SK-MEL-5 (cell line): ENCODE results near the gene SPTLC3. TPM values are rescaled to one million over a fixed set of nuclear protein-coding genes. Genes with fewer than 3 reads are reported as not detected.
A peak's percentile ranks its signal among the peaks of the same experiment; 100 is the strongest.

Source experiments
- DNase-seq: peaks from one replicate; pipeline ENCODE4 v3.0.0-alpha.2; 2016; ENCODE audit warnings: low read depth, low spot score
- in situ Hi-C: cut with HindIII; loops from 2 replicates; pipeline ENCODE4 v1.10.0; 2016; ENCODE audit warnings: low sequenced_read_pairs, high pct_unique_total_duplicates, low pct_unique_long_range_greater_than_20kb
- polyA plus RNA-seq, 2 experiments: library from polyadenylated mRNA; depleted of rRNA; stranded (reverse); fragments of >200 nt; gene quantifications; 2 replicates each; pipeline ENCODE4 v1.2.3, GENCODE V29; 2015
- total RNA-seq: library from RNA; depleted of rRNA; stranded (reverse); fragments of >200 nt; shearing (Covaris generic); gene quantifications from 2 replicates; pipeline ENCODE4 v1.2.3, GENCODE V29; 2014; rRNA removed

The SPTLC3 gene
- 1.7 and 2.0 TPM in 2 replicates for total RNA-seq
- polyA plus RNA-seq (2015; cell fraction: cytosol; rRNA removed), result 0.18 and 0.47 TPM in 2 replicates
- 0.05 and 1.0 TPM in 2 replicates for polyA plus RNA-seq (2015; cell fraction: nucleus; rRNA removed)

- peak; percentile 45 for DNase-seq
- in situ Hi-C loops, result no loop called here
Measured at GRCh38 chr20:13008761-13009681, at the start of gene SPTLC3. Gene SPTLC3, plus strand, starts transcription at chr20:13008972. Its CDS starts 296 bp downstream, at chr20:13009268.

- in situ Hi-C loops, result no loop called here
- DNase-seq, result no peak
Measured at GRCh38 chr20:12961725-12962124, 47.0 kb upstream of the SPTLC3 start.

GRCh38 chr20:12962895-12963294 is 45.9 kb upstream of the SPTLC3 start:
- no peak for DNase-seq
- in situ Hi-C loops, result no loop called here

GRCh38 chr20:12963416-12963815 is 45.4 kb upstream of the SPTLC3 start:
- in situ Hi-C loops, result no loop called here
- DNase-seq, result no peak

GRCh38 chr20:12965212-12965869 is 43.4 kb upstream of the SPTLC3 start:
- in situ Hi-C loops, result no loop called here
- DNase-seq, result no peak

- DNase-seq, result peak; percentile 60
- in situ Hi-C loops, result no loop called here
Measured at GRCh38 chr20:12965870-12966251, 42.9 kb upstream of the SPTLC3 start.

GRCh38 chr20:12966468-12967085 is 42.2 kb upstream of the SPTLC3 start:
- in situ Hi-C loops, result no loop called here
- peak; percentile 61 for DNase-seq

GRCh38 chr20:12967932-12968331 is 40.8 kb upstream of the SPTLC3 start:
- in situ Hi-C loops, result no loop called here
- DNase-seq, result no peak

- DNase-seq, result no peak
- in situ Hi-C loops, result no loop called here
Measured at GRCh38 chr20:12968472-12968871, 40.3 kb upstream of the SPTLC3 start.

- no peak for DNase-seq
- in situ Hi-C loops, result no loop called here
Measured at GRCh38 chr20:12969071-12969669, 39.6 kb upstream of the SPTLC3 start.

GRCh38 chr20:12970372-12970821 is 38.4 kb upstream of the SPTLC3 start:
- DNase-seq, result peak; percentile 62
- in situ Hi-C loops, result no loop called here

- in situ Hi-C loops, result no loop called here
- DNase-seq, result no peak
Measured at GRCh38 chr20:12975833-12976608, 32.8 kb upstream of the SPTLC3 start.

- in situ Hi-C loops, result no loop called here
- DNase-seq, result no peak
Measured at GRCh38 chr20:12976720-12977309, 32.0 kb upstream of the SPTLC3 start.

- DNase-seq, result no peak
- in situ Hi-C loops, result no loop called here
Measured at GRCh38 chr20:12977328-12978125, 31.2 kb upstream of the SPTLC3 start.

- in situ Hi-C loops, result no loop called here
- DNase-seq, result no peak
Measured at GRCh38 chr20:12978126-12978394, 30.7 kb upstream of the SPTLC3 start.
